Stimulated activated memory B cell treated with anti-CD40 and anti-IgM and Interleukin-4, amounts not matched to agents 10 μg/mL and 1 μg/mL and 100 μg/mL, for 72 hours (primary cell): Measurements from ENCODE around the gene MAT2A.
"Not testable (repeated sequence)": the region's sequence is repeated elsewhere in the genome, so short reads cannot be mapped to it uniquely, and the experiment has no call there.

Source experiments
- ATAC-seq: fragments of 150-1000 bp; cut with Tn5 transposase; 2 replicates; pipeline ENCODE4 v1.10.0; 2021
- H3K27ac Mint-ChIP-seq: one replicate; pipeline ENCODE4 v1.8.0; 2022; ENCODE audit warnings: mild to moderate bottlenecking, mixed read lengths
- H3K27me3 Mint-ChIP-seq: one replicate; pipeline ENCODE4 v1.8.0; 2022; ENCODE audit warnings: mixed read lengths
- H3K36me3 Mint-ChIP-seq: one replicate; pipeline ENCODE4 v1.8.0; 2022; ENCODE audit warnings: mixed read lengths
- H3K4me1 Mint-ChIP-seq: one replicate; pipeline ENCODE4 v1.8.0; 2022; ENCODE audit warnings: mixed read lengths
- H3K4me3 Mint-ChIP-seq: one replicate; pipeline ENCODE4 v1.8.0; 2022; ENCODE audit warnings: mild to moderate bottlenecking, moderate library complexity, mixed read lengths
- H3K9me3 Mint-ChIP-seq: one replicate; pipeline ENCODE4 v1.8.0; 2022; ENCODE audit warnings: mixed read lengths

The MAT2A gene

GRCh38 chr2:85590950-85591349, 52.0 kb downstream of the MAT2A start:
- no peak for ATAC-seq
- H3K4me3 Mint-ChIP-seq: no peak overlapping the region
- peaks cover 5% of the 10 kb centered on the region for H3K36me3 Mint-ChIP-seq
- H3K4me1 Mint-ChIP-seq: peaks cover 29% of the 10 kb centered on the region
- H3K9me3 Mint-ChIP-seq: no peaks in the 10 kb centered on the region
- no peak overlapping the region for H3K27ac Mint-ChIP-seq
- H3K27me3 Mint-ChIP-seq: no peaks in the 10 kb centered on the region

- H3K9me3 Mint-ChIP-seq: no peaks in the 10 kb centered on the region
- no peak overlapping the region for H3K27ac Mint-ChIP-seq
- H3K4me1 Mint-ChIP-seq: peaks cover 34% of the 10 kb centered on the region
- peaks cover 7% of the 10 kb centered on the region for H3K36me3 Mint-ChIP-seq
- no peaks in the 10 kb centered on the region for H3K27me3 Mint-ChIP-seq
- no peak for ATAC-seq
- no peak overlapping the region for H3K4me3 Mint-ChIP-seq
These were observed 52.6 kb downstream of the MAT2A start for GRCh38 chr2:85591563-85591962.

- H3K9me3 Mint-ChIP-seq, H3K27me3 Mint-ChIP-seq, H3K36me3 Mint-ChIP-seq, H3K27ac Mint-ChIP-seq, ATAC-seq, H3K4me3 Mint-ChIP-seq: not testable (repeated sequence)
- peaks cover 40% of the 10 kb centered on the region for H3K4me1 Mint-ChIP-seq
These were observed 53.3 kb downstream of the MAT2A start for GRCh38 chr2:85592299-85592698.

DNA sequence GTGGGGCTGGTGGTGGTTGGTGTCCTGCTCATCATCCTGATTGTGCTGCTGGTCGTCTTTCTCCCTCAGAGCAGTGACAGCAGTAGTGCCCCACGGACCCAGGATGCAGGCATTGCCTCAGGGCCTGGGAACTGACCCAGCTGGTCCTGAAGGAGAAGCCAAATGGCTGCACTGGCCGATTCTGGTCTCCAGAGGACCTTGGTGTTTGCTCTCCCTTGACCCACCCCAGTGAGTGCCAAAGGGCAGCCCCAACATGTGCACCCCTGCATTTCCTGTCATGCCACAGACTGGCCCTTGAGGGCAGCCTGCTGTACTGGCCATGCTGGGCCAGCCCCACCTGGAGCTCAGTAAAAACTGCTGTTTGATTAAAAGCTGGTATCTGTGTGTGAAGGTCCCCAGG, 54.1 kb downstream of the MAT2A start:
- H3K27me3 Mint-ChIP-seq: no peaks in the 10 kb centered on the region
- H3K4me1 Mint-ChIP-seq: peaks cover 35% of the 10 kb centered on the region
- H3K4me3 Mint-ChIP-seq: no peak overlapping the region
- no peaks in the 10 kb centered on the region for H3K9me3 Mint-ChIP-seq
- no peak overlapping the region for H3K27ac Mint-ChIP-seq
- ATAC-seq: no peak
- H3K36me3 Mint-ChIP-seq: peaks cover 7% of the 10 kb centered on the region
